SKM-1 treated with dmso at 0.1 percent for 144 hours (cell line): ENCODE data around the gene MAML2.

Source experiments
- DNase-seq: peaks from one replicate; lab custom pipeline; 2025; ENCODE audit not compliant: unreplicated experiment; lab: John Stamatoyannopoulos, UW

The MAML2 gene

DNA sequence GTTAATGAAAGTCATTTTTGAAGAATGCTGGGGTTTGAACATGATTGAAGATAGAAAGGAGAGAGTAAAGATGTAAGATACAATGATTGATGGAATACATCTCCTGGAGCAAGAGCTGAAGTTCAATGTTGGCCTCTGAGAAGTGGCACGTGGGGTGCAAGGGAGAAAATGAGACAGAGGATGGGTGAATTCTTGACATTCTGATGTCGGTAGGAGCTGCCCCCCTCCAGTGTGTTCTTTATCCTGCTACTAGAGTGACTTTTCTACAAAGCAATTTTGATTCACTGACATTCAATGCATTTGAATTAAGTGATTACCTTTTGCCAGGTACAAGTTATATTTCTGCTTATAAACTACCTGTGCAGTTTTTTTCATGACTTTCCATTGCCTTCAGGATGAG lies 260.1 kb downstream of the MAML2 start:
- no peak for DNase-seq

DNA sequence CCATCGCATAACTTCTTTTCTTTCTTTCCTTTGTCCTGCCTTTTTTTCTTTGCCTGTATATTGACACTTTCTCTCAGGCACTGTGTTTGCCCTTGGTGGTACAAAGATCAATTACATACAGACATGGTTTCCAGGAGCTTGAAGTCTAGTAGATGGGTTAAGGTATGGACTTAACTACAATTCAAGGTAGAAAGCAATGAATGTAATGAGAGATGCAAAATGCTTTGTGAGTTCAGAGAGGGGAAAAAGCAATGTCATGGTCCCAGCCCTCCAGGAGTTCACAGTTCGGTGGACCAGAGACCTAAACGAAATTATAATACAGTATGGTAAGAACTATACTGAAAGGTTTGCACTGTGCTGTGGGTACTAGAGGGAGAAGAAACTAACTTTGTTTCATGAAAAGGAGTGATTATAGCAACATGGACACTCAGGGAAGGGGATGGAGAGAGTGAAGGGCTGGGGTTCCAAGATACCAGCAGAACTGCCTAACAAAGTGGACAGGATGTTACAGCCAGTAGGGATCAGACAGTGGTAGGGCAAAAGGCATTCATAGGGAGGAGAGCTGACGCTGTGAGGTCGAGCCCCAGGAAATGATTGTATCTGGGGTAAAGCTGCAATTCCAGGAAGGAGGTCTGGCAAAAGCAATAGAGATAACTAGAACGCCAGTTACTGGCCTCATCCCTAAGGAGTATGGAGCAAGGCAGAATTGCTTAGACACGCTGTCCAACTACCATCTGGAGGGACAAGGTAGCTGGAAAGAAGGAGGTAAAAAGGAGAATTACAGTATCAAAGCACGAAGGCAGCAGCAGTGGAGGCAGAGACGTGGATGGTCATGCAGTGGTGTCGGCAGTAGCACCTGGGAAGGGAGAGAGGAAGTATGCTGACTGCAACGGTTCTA lies 260.7 kb downstream of the MAML2 start:
- no peak for DNase-seq

- no peak for DNase-seq
Observed at GRCh38 chr11:96081561-96081960, 261.4 kb downstream of the MAML2 start.

GRCh38 chr11:96079691-96080090 lies 263.3 kb downstream of the MAML2 start:
- no peak for DNase-seq

DNA sequence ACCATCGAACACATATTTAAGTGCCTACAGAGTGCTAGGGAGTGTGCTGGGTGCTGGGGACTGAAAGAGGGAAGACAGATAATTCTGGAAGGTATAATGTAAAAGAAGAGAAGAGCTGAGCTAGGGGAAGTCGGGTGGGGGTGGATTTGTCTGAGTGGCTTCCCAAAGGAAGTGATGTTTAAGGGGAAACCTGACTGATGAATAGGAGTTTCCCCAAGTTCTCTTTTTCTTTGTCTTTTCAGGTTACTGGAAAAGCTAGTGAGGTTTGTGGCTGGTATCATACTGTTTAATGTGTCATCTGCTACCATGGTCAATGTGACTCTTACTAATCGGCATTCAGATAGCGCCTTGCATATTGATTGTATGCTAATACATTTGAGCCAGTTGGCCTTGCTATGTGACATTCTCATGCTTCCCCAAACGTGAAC lies 267.4 kb downstream of the MAML2 start:
- DNase-seq, result no peak

DNA sequence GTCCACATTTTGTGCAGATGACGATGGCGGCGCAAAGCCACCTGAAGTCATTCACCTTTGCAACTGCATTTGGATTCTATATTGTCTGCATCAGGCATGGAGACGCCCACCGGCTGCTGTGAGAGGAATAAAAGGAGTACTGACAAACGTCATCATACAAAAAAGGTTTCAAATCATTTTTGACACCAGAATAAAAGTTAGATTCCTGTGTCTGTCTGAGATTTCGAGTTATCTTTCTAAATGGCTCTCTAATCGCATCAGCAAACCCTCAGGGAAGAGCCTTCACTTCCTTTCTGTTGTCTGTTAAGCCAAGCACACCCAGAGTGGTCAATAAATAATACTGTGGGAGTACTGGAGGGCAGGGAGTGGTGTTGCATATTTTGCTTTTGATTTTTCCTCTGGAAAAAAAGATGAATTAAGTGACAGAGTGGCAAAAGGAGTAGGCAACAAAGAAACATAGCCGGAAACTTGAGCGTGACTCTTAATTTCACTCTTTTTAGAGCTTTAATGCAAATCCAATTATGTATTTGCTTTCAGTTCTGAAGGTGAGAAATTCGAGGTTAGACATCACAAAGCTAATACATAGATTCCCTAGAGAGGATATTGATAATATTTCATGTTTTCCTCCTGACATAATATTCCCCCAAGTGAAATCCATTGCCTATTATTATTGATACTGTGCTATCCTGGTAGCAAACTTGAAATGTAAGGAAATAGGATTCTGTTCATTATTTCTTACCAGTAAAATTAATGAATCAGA lies 268.3 kb downstream of the MAML2 start:
- no peak for DNase-seq

DNA sequence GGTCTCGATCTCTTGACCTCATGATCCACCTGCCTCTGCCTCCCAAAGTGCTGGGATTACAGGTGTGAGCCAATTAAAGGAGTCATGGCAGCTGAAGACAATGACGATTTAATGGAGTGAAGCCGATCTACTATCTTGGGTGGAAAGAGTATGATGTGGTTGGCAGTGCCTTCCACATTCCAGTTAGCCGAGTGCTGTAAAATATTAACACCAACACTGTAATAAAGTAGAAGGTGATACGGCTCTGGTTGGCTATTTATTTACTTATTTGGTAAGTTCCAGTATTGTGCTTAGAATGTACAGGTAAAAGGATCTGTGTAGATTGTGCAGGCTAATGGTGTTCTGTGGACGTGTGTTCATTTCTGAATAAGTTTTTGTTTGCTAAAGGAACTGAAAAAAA lies 269.5 kb downstream of the MAML2 start:
- DNase-seq, result no peak

GRCh38 chr11:96072592-96072991 lies 270.4 kb downstream of the MAML2 start:
- DNase-seq, result no peak

DNA sequence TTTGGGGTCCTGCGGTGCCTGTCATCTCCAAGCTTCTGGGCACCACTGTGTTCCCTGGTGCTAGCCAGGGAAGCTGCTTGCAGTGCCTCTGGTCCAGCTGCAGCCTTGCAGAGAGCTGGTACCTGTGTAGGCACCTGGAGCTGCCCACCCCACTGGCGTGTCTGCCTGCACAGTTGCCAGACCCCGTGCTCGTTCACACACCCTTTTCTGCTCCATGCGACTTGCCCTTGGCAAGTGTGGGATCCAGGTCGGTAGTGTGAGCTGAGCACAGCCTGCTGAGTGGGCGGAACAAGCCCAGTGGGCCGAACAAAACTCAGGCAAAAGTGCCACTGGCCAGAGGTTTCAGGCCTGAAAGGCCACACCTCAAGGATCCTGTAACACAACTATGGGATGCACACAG lies 272.5 kb downstream of the MAML2 start:
- no peak for DNase-seq

DNA sequence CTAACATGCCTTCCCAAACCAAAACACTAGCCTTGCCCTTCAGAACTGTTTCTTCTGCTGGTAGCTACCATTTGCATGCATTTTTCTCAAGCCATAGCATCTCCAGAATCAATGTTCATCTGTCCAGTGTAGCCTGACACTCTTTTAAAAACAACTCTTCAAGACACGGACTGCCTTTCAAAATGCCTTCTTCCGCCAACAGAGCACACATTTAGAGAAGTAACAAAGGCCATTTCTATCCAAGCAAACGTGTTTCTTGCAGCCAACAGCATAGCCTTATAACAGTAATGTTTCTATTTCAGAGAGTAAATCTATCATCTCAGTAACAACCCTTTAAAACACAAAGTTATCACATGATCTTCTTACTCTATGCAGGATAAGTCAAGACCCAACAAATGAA lies 275.8 kb downstream of the MAML2 start:
- no peak for DNase-seq

DNA sequence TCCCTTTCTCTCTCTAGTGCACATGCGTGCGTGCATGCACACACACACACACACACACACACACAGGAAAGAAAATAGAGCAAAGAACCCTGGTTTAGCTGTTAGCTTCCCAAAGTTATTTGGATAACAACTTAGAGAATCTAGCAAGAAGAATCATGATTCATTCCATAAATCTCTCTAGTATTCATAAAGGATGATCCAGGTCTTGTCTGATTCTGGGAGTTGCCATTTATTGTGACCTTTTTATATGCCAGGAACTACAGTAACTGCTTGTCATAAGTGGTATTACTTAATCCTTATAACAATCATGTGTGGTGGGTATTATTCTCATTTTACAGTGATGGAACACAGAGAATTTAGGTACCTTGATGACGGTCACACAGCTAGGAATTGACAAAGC lies 277.6 kb downstream of the MAML2 start:
- no peak for DNase-seq

GRCh38 chr11:96063886-96064285 lies 279.1 kb downstream of the MAML2 start:
- DNase-seq, result no peak

DNA sequence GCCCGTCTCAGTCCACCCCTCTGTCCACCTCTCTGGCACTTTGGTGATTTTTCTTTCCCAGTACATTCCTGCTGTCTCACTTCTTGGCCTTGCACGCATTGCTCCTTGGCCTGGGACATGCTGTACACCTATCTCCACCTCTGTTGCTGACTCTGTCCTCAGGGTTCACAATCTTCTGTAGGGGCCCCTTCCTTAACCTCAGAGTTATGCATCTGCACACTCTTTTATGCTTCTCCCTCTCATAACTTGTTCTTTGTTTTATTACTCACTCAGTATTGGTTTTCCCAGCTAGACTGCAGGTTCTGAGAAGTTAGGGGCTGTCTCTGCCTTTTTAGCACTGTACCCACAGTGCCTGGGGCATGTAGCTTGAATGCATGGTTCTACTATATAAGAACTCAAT lies 279.9 kb downstream of the MAML2 start:
- no peak for DNase-seq

- no peak for DNase-seq
Observed at GRCh38 chr11:96062134-96062533, 280.9 kb downstream of the MAML2 start.

- no peak for DNase-seq
Observed at GRCh38 chr11:96061730-96062129, 281.3 kb downstream of the MAML2 start.

DNA sequence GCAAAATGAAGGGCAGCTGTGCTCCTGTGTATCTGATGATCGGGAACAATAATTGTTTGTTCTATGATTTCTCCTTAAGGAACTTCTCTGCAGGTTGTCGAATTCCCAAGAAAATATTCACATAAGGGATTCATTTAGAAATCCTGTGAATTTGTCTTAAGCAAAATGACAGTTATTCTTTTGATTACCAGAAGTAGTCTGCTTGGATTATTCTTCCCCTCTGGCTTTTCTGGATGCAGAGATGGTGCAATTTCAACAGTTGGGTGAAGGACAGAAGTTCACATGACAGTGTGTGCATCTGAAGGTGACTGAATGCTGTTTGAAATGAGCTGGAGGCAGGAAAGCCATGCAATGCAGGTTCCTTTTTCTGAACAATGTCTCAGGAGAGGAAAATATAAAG lies 281.9 kb downstream of the MAML2 start:
- DNase-seq, result no peak

GRCh38 chr11:96057502-96057901 lies 285.5 kb downstream of the MAML2 start:
- no peak for DNase-seq

DNA sequence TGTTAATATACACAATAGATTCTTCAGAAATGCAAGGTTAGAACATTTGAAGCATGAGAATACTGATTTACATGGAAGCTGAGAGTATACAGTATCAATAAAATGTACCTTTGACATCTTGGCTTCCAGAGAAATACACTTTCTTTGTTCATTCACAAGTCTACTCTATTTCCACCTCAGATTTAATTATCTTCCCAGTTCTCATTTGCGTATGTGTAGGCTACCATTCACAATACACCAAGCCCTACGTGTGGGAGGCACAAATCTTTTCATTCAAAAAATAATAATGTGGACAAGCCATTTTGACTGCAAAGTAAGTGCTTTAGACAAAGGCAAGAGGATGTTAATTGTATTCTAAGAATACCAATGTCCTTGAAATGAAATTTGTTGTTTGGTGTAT lies 286.4 kb downstream of the MAML2 start:
- no peak for DNase-seq

- DNase-seq, result no peak
Observed at GRCh38 chr11:96055706-96056387, 287.1 kb downstream of the MAML2 start.

GRCh38 chr11:96054870-96055705 lies 287.9 kb downstream of the MAML2 start:
- DNase-seq, result peak; percentile 48
